ENCODE results near the gene GLB1L.

The GLB1L gene

DNA sequence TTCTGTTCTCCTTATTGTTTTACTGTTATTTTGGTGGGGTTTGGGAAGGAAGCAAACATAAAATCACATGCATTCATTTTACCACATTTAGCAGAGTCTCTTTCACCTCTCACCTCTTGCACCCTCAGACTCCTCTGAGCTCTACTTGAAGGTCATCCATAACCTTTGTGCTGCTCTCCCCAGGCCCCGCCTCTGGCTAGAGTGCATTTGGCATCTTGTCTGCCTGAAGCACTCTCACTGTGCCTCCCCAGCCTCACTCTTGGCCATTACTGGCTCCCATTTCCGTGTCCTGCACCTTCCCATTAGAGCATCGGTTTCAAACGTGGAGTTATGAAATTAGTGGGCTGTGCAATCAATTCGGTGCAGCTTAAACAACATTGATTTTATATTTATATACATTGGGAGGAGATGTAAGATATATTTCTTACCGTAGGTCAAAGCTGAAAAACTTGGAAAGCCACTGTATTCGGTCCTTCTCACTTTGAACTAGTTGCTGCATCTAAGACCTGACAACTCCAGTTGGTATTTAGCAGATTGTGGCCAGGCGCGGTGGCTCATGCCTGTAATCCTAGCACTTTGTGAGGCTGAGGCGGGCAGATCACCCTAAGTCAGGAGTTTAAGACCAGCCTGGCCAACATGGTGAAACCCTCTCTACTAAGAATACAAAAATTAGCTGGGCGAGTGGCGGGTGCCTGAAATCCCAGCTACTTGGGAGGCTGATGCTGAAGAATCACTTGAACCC, 45.6 kb downstream of the GLB1L start:
- Histone ChIP-seq H3K4me3 (ENCODE audit: low read depth in 1 of 2, low read length in 2 of 2) (no peak overlapping the region), H3K9me3 (ENCODE audit: control insufficient read depth in 1 of 2, low read length in 2 of 2) (no peaks in the 10 kb centered on the region), H3K27me3 (ENCODE audit: control insufficient read depth in 1 of 2, insufficient read depth in 2 of 2, low read length in 2 of 2) (no peaks in the 10 kb centered on the region), H3K27ac (ENCODE audit: low read depth, low read length) (no peak overlapping the region), H3K36me3 (ENCODE audit: control insufficient read depth in 1 of 2, insufficient read depth in 2 of 2, low read length in 2 of 2) (no peaks in the 10 kb centered on the region), H3K4me1 (ENCODE audit: control insufficient read depth in 1 of 2, insufficient read depth in 2 of 2, low read length in 2 of 2) (no peaks in the 10 kb centered on the region), H3K9ac (ENCODE audit: low read depth in 1 of 2, low read length in 2 of 2) (no peak overlapping the region)

DNA sequence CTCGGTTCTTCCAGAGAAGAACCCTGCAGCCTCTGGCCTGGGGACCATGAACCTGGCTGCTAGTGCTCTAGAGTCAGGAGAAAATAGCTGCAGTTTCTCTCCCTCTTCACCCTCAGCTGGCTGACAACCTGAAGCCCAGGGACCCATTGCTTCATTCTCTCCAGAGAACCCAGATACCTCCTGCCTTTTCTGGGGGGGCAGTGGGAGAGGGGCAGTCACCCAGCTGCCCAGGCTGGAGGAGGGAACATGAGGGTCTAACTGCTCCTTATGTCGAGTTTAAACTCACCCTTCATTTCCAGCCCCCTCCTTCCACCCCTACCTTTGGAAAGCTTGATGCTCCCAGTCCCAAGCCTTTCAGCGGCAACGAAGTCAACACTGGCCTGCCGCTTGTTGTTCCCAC, 46.3 kb downstream of the GLB1L start:
- H3K9me3 ChIP-seq (ENCODE audit: control insufficient read depth in 1 of 2, low read length in 2 of 2), result no peaks in the 10 kb centered on the region
- H3K4me1 ChIP-seq (ENCODE audit: control insufficient read depth in 1 of 2, insufficient read depth in 2 of 2, low read length in 2 of 2), result no peaks in the 10 kb centered on the region
- no peak overlapping the region for H3K9ac ChIP-seq (ENCODE audit: low read depth in 1 of 2, low read length in 2 of 2)
- H3K4me3 ChIP-seq (ENCODE audit: low read depth in 1 of 2, low read length in 2 of 2), result no peak overlapping the region
- no peak overlapping the region for H3K27ac ChIP-seq (ENCODE audit: low read depth, low read length)
- H3K27me3 ChIP-seq (ENCODE audit: control insufficient read depth in 1 of 2, insufficient read depth in 2 of 2, low read length in 2 of 2), result no peaks in the 10 kb centered on the region
- no peaks in the 10 kb centered on the region for H3K36me3 ChIP-seq (ENCODE audit: control insufficient read depth in 1 of 2, insufficient read depth in 2 of 2, low read length in 2 of 2)

DNA sequence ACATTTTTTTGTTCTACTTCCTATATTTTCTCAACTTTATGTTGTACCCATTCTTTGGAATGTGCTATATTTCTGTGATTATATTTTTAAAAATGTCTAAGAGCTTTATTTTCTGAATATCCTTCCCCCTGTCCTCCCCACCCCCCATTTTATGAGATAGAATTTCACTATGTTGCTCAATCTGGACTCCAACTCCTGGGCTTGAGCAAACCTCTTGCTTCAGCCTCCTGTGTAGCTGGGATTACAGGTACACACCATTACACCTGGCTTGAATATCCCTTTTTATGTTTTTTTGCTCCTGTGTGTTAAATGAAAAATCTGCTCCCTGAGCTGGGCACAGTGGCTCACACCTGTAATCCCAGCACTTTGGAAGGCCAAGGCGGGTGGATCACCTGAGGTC, 47.9 kb downstream of the GLB1L start:
- Histone ChIP-seq H3K9me3 (ENCODE audit: control insufficient read depth in 1 of 2, low read length in 2 of 2) (no peaks in the 10 kb centered on the region), H3K9ac (ENCODE audit: low read depth in 1 of 2, low read length in 2 of 2) (no peak overlapping the region)

DNA sequence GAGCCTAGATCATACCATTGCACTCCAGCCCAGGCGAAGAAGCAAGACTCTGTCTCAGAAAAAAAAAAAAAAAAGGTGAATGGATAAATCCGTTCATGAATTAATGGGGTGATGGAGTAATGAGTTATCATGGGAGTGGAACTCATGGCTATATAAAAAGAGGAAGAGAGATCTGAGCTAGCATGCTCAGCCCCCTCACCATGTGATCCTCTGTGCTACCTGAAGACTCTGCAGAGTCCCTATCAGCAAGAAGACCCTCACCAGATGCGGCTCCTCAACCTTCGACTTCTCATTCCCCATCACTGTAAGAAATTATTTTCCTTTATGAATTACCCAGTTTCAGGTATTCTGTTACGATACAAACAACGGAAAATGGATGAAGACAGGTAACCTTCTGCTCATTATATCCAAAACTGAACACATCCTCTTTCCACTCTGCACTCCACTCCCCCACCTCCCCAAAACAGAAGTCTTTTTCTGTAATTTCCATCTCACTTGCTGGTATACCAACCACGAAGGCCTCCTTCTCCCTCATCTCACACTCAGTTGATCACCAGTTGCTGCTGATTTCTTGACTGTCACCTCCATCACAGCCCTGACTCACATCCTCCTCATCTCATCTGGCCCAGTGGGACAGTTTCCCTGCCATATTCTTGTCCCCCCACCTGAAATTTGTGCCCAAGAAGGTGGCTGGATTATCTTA, 58.3 kb downstream of the GLB1L start:
- peaks cover 26 to 27% of the 10 kb centered on the region in 2 donors for H3K36me3 ChIP-seq (ENCODE audit: control insufficient read depth in 1 of 2, insufficient read depth in 2 of 2, low read length in 2 of 2)

More for the DNA sequence above, 47.9 kb downstream of the GLB1L start:
- no peaks in the 10 kb centered on the region for H3K36me3 ChIP-seq (ENCODE audit: control insufficient read depth in 1 of 2, insufficient read depth in 2 of 2, low read length in 2 of 2)
- H3K27ac ChIP-seq (ENCODE audit: low read depth, low read length), result no peak overlapping the region
- H3K27me3 ChIP-seq (ENCODE audit: control insufficient read depth in 1 of 2, insufficient read depth in 2 of 2, low read length in 2 of 2), result no peaks in the 10 kb centered on the region
- H3K4me3 ChIP-seq (ENCODE audit: low read depth in 1 of 2, low read length in 2 of 2), result no peak overlapping the region
- H3K4me1 ChIP-seq (ENCODE audit: control insufficient read depth in 1 of 2, insufficient read depth in 2 of 2, low read length in 2 of 2), result no peaks in the 10 kb centered on the region

More for the DNA sequence above, 58.3 kb downstream of the GLB1L start:
- H3K4me3 ChIP-seq (ENCODE audit: low read depth in 1 of 2, low read length in 2 of 2), result no peak overlapping the region
- H3K27me3 ChIP-seq (ENCODE audit: control insufficient read depth in 1 of 2, insufficient read depth in 2 of 2, low read length in 2 of 2), result no peaks in the 10 kb centered on the region
- no peak overlapping the region for H3K27ac ChIP-seq (ENCODE audit: low read depth, low read length)
- no peak overlapping the region for H3K9ac ChIP-seq (ENCODE audit: low read depth in 1 of 2, low read length in 2 of 2)
- H3K9me3 ChIP-seq (ENCODE audit: control insufficient read depth in 1 of 2, low read length in 2 of 2), result no peaks in the 10 kb centered on the region
- H3K4me1 ChIP-seq (ENCODE audit: control insufficient read depth in 1 of 2, insufficient read depth in 2 of 2, low read length in 2 of 2), result no peaks in the 10 kb centered on the region
